Measurements from ENCODE around the gene ZC3H7A.

The ZC3H7A gene

DNA sequence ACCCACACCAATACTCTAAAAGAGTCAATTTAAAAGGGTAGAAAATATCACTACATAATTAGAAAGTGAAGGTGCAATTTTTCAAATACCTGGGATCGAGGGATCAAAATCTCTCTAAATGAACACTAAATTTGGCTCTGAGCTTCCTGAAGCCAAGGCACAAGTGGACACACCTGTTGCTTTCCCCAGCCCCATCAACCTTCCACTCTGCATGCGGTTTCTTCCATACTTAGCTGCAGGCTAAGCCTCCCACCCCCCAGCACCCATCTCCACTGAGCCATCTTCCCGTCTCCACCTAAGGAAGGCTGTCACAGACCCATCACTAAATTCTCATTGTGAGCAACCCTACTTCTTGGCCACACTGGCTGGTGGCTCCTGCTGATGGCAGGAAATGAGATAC is 84.9 kb downstream of the ZC3H7A start:
- FAIRE-seq: no peak

DNA sequence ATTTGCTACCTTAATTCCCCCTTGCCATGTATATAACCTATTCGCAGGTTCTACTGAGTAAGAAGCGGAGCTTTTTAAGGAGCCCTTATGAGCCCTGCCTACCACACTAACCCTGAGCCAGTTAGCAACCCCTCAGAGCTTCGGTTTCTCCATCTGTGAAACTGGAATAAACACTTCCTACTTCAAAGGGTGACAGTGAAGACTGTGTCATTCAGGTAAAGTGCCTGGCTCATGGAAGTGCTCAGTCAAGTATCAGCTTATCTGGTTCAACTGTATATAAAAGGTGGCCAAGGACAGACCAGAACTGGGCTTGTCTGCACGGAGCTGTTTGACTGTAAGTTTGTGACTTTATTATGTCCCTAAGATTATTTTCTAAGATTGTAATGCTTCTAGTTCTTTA is 85.4 kb downstream of the ZC3H7A start:
- FAIRE-seq (no peak), DNase-seq (ENCODE audit: insufficient read length, low spot score) (no peak)

More for the DNA sequence above, 84.9 kb downstream of the ZC3H7A start:
- no peak for DNase-seq (ENCODE audit: insufficient read length, low spot score)

DNA sequence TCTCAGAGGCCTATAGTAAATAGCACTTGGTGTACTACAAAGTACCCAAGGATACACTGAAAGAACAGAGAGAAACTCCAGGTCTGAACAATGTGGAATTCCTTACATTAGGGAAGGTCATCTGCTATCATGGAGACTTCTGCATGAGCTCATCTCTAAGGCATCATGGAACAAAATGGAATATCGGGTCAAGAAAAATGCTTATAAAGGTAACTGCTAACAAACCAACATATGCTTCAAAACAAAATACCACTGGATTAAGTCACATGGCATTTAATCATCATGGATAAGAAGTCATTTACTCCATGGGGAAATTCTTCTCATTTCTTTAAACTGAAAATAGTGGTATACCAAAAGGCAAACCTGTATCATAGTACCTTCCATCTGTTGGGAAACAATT is 88.6 kb downstream of the ZC3H7A start:
- DNase-seq (ENCODE audit: insufficient read length, low spot score) (no peak), FAIRE-seq (no peak)

DNA sequence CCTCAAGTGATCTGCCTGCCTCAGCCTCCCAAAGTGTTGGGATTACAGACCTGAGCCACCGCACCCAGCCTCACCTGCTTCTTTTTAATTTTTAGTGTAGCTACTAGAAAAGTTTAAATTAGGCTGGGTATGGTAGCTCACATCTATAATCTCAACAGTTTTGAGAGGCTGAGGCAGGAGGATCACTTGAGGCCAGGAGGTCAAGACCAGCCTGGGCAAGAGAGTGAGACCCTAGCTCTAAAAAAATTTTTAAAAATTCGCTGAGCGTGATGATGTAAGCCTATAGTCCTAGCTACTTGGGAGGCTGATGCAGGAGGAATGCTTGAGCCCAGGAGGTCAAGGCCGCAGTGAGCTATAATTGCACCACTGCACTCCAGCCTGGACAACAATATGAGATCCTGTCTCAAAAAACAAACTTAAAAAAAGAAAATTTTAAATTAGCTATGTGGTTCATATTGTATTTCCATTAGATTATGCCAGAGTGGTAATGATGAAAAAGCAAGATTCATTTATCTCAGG is 89.3 kb downstream of the ZC3H7A start:
- no peak for FAIRE-seq
- DNase-seq (ENCODE audit: insufficient read length, low spot score): no peak

DNA sequence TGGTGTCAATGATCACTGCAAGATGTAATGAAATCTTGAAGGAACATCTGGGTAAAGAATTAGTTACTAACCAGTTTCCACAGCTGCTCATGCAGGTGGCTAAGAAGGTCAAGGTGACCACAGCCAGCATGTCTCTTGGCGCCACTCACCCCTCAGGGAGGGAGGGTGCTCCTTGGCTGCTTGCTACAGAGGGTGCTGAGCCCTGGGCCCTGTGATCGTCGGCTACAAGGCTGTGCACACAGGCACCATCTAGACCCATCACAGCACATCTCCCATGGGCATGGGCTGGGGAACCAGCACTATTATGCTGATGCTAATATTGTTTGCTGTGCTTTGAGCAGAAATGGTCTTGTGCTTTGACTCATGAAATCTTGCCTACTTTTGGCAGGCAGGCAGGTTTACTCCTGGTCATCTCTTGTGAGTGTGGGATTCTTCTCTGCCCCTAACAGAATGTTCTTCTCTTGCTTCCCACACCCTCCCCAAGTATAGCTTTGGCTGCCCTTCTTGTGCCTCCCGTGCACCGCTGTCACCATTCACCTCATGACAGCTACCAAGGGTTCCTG is 90.8 kb downstream of the ZC3H7A start:
- DNase-seq (ENCODE audit: insufficient read length, low spot score) (no peak), FAIRE-seq (no peak)

DNA sequence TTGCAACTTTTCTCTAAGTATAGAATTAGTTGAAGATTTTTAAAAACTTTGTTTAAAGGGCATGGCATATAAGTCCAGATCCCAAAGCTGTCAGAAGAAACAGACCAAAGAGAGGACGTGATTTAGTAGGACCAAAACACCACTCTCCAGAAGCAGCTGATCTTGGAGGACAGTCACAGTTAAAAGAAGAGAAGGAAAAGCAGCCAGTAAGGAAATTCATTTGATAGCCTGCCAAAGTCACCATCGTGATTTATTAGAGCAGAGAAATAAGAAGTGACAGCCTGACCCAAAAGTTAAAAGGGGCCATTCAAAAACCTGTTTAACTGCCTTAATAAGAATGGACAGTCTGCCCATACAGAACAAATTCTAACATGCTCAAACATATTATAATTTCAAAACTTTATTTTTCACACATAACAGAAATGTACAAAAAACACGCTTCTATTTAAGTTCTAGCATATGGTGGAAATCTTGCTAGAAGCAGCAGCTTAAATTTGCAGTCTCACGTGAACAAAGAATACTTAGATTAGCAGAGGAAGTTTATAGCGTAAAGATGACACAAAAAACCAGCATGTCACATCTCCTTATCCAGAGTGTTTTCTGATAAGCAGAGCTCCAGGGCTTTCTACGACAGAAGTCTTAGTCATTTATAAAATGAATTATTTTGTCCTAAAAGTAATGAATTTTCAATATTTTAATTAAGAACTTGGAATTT is 91.6 kb downstream of the ZC3H7A start:
- FAIRE-seq (no peak), DNase-seq (ENCODE audit: insufficient read length, low spot score) (no peak)

All from HTR-8/SVneo (cell line).